GM13976 (cell line): ENCODE data around the gene DAP.

ENCODE experiments used
- DNase-seq: peaks from one replicate; pipeline ENCODE4 v3.0.0; 2012; ENCODE audit warnings: low spot score
- CTCF ChIP-seq: IDR thresholded peaks from 2 replicates; pipeline ENCODE4 v1.5.1; 2012; ENCODE audit warnings: borderline replicate concordance, mild to moderate bottlenecking; ENCODE audit not compliant: insufficient read depth; ENCODE audit errors: extremely low read depth, missing control alignments, control extremely low read depth
- in situ Hi-C: fragments of 300-500 bp; cut with MboI; formaldehyde crosslinking; loops from one replicate; pipeline ENCODE4 v1.12.0; 2022; ENCODE audit warnings: low sequenced_read_pairs, mixed read lengths, inconsistent platforms; ENCODE audit not compliant: unreplicated experiment

Gene DAP

DNA sequence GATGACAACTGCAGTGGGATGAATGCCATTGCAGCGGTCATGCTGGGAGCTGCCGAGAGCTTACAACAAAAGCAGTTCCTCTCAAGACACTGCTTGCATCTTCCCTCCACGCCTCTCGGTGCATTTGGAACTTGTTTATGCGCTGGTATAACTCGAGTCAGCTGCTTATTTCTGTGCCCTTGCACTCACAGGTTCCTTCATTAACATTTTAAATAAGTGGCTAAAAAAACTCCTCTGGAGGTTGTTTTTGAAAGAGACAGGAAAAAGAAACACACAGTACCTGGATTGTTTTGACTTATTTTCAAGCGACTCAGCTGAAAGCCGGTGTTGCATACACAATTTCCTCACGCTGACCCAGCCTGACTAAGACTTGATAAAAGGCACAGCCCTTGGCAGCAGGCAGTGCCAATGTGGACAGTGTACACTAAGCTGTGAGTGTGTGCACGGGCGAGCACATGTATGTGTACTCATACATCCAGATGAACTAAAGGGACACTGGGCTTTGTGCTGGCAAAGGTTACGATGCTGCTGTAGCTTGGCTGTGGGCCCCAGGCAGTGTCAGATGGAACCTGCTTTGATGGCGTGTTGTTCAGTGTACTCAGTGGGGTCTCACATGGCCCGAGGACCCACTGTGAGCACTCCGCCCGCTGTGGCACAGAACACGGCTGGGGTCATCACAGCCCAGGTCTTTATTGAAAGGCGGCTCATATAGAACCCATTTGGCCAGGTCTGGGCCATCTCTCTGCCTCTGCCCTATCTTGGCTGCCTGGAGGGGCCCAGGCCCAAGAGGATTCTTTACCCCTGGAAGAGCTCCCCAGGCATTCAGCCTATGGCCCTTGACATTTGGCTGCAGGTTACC is 104.8 kb downstream of the DAP start:
- TF ChIP-seq CTCF, result no peak
- no peak for DNase-seq
- in situ Hi-C loops, result no loop called here

GRCh38 chr5:10655161-10655971 is 105.7 kb downstream of the DAP start:
- no peak for TF ChIP-seq CTCF
- in situ Hi-C loops, result no loop called here

DNA sequence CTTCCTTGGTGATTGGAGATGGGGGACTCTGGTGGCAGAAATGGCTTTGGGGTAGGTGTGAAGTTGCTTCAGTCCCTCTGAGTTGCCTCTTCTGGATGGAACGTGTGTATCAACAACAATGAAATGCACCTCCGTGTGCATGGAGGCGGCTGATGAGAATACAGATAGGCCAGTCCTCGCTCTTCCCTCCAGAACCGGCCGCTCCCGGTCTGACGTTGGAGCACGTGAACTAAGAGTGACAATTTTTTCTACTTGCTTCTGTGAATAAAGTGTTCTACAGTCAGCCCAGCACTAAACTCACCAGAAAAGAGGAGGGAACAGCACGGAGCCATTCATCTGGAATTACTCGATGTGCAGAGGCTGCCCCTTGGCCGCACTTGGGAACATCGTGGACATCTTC is 106.5 kb downstream of the DAP start:
- no peak for TF ChIP-seq CTCF
- DNase-seq, result no peak
- in situ Hi-C loops, result no loop called here

More at GRCh38 chr5:10655161-10655971, 105.7 kb downstream of the DAP start:
- no peak for DNase-seq

GRCh38 chr5:10653751-10654400 is 107.2 kb downstream of the DAP start:
- in situ Hi-C loops, result no loop called here
- DNase-seq, result no peak
- TF ChIP-seq CTCF, result no peak

DNA sequence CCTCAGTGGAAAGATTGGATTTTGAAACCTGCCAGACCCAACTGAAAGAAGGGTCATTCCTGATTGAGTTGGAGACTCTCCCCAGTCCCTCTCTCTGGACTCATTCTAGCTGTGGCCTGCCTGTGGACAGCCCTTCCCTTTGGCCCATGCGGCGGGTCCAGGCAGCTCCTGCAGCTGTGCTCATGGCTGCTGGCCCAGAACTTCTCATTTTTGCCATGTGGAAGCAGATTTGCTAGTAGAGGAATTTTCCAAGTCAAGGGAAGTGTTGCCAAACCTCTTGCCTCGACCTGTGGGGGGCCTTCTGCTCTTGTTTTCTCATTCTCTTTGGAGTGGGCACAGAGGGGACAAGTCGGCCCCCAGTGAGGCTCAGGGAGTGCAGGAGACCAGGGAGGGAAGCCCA is 108.0 kb downstream of the DAP start:
- DNase-seq, result no peak
- TF ChIP-seq CTCF, result no peak
- in situ Hi-C loops, result no loop called here

- in situ Hi-C loops, result no loop called here
- DNase-seq, result no peak
- TF ChIP-seq CTCF, result no peak
These were observed 108.4 kb downstream of the DAP start for GRCh38 chr5:10652606-10653005.
